B cell (primary cell): ENCODE measurements around the gene CFAP20DC. TPM values are rescaled to one million over a fixed set of nuclear protein-coding genes. Genes with fewer than 3 reads are reported as not detected.

ENCODE experiments used
- ATAC-seq: fragments of 200-7000 bp; cut with Tn5 transposase; one replicate; pipeline ENCODE4 v1.10.0; 2021; ENCODE audit warnings: low read depth, mild to moderate bottlenecking, moderate number of reproducible peaks, moderate library complexity
- CTCF ChIA-PET: fragments of 350-600 bp; sonication (Branson Sonifier 250); formaldehyde crosslinking; loops from one replicate; lab custom pipeline; 2021; ENCODE audit warnings: antibody characterized with exemption, inconsistent platforms; lab: Charles Lee
- POLR2A ChIA-PET: fragments of 350-600 bp; sonication (Branson Sonifier 250); formaldehyde crosslinking; loops from one replicate; lab custom pipeline; 2021; ENCODE audit warnings: antibody characterized with exemption; lab: Charles Lee
- DNase-seq: peaks from one replicate; pipeline ENCODE4 v3.0.0; 2013
- H2AFZ ChIP-seq: 2 replicates; pipeline ENCODE4 v1.6.1; 2012; ENCODE audit warnings: mild to moderate bottlenecking, low read depth, low read length; ENCODE audit not compliant: insufficient read depth, poor library complexity, severe bottlenecking
- H3K27ac ChIP-seq, 2 donors: 1 replicate in 1 of 2; 2 replicates in 1 of 2; pipeline ENCODE4 v1.5.1; 2012 to 2013; ENCODE audit warnings: low read length in 2 of 2, mild to moderate bottlenecking in 2 of 2, moderate library complexity in 1 of 2
- H3K27me3 ChIP-seq, 4 experiments: fragments of 200-600 bp in 1 of 4; sonication (generic) in 1 of 4; replicated peaks in 1 of 4; 1 replicate in 2 of 4; 2 replicates in 2 of 4; pipeline versions ENCODE4 v1.6.1 to v1.7.0; 2013 to 2016; ENCODE audit warnings: low read length in 3 of 4, mild to moderate bottlenecking in 2 of 4, mixed read lengths in 1 of 4, moderate library complexity in 1 of 4; ENCODE audit not compliant: insufficient read depth in 4 of 4, control insufficient read depth in 3 of 4; ENCODE audit errors: control extremely low read depth in 1 of 4
- H3K36me3 ChIP-seq, 2 experiments: replicated peaks in 1 of 2; 1 replicate in 1 of 2; 2 replicates in 1 of 2; pipeline versions ENCODE4 v1.6.1 to v1.7.1; 2013; ENCODE audit warnings: low read length in 1 of 2; ENCODE audit not compliant: insufficient read depth in 2 of 2, control insufficient read depth in 1 of 2; ENCODE audit errors: control extremely low read depth in 1 of 2, extremely low read depth in 1 of 2
- H3K4me1 ChIP-seq, 2 donors: fragments of 200-600 bp in 1 of 2; sonication (generic) in 1 of 2; 1 replicate in 1 of 2; 2 replicates in 1 of 2; pipeline versions ENCODE4 v1.5.1 to v1.6.1; 2013 to 2017; ENCODE audit warnings: low read length in 2 of 2; ENCODE audit not compliant: control insufficient read depth in 2 of 2, insufficient read depth in 2 of 2
- H3K4me2 ChIP-seq: replicated peaks from 2 replicates; pipeline ENCODE3; 2012; ENCODE audit warnings: mild to moderate bottlenecking, low read depth, low read length; ENCODE audit not compliant: poor library complexity, severe bottlenecking
- H3K4me3 ChIP-seq, 5 experiments: fragments of 200-600 bp in 1 of 5; sonication (generic) in 1 of 5; 1 replicate in 3 of 5; 2 replicates in 2 of 5; pipeline versions ENCODE4 v1.5.1 to v1.7.0; 2011 to 2016; ENCODE audit warnings: low read length in 4 of 5, mild to moderate bottlenecking in 4 of 5, low read depth in 2 of 5, control low read depth in 1 of 5, moderate library complexity in 1 of 5; ENCODE audit not compliant: insufficient read depth in 1 of 5; ENCODE audit errors: control extremely low read depth in 1 of 5, extremely low read depth in 1 of 5
- H3K79me2 ChIP-seq: fragments of 200-600 bp; sonication (generic); one replicate; pipeline ENCODE4 v1.6.0; 2016; ENCODE audit warnings: low read length; ENCODE audit not compliant: control insufficient read depth, insufficient read depth
- H3K9ac ChIP-seq: fragments of 200-600 bp; sonication (generic); 2 replicates; pipeline ENCODE4 v1.6.1; 2017; ENCODE audit warnings: mild to moderate bottlenecking, low read length, moderate library complexity
- H3K9me3 ChIP-seq, 3 donors: one replicate each; pipeline versions ENCODE4 v1.6.1 to v1.7.1; 2013; ENCODE audit warnings: low read length in 2 of 3; ENCODE audit not compliant: control insufficient read depth in 2 of 3, insufficient read depth in 1 of 3; ENCODE audit errors: control extremely low read depth in 1 of 3
- H4K20me1 ChIP-seq: 2 replicates; pipeline ENCODE4 v1.6.0; 2012; ENCODE audit warnings: mild to moderate bottlenecking, low read length; ENCODE audit not compliant: insufficient read depth, control insufficient read depth, poor library complexity, severe bottlenecking
- H3K27ac Mint-ChIP-seq: one replicate; pipeline ENCODE4 v1.8.0; 2021; ENCODE audit warnings: mixed read lengths
- H3K27me3 Mint-ChIP-seq: one replicate; pipeline ENCODE4 v1.8.0; 2021; ENCODE audit warnings: mixed read lengths
- H3K4me1 Mint-ChIP-seq: one replicate; pipeline ENCODE4 v1.8.0; 2021; ENCODE audit warnings: mixed read lengths
- H3K4me3 Mint-ChIP-seq: one replicate; pipeline ENCODE4 v1.8.0; 2021; ENCODE audit warnings: mixed read lengths
- H3K9me3 Mint-ChIP-seq: one replicate; pipeline ENCODE4 v1.8.0; 2022; ENCODE audit warnings: mixed read lengths; ENCODE audit not compliant: insufficient read depth
- CTCF ChIP-seq: fragments of 200-600 bp; IDR thresholded peaks from one replicate; pipeline ENCODE4 v1.8.0; 2022; ENCODE audit warnings: antibody characterized with exemption, mild to moderate bottlenecking
- EZH2 ChIP-seq: IDR thresholded peaks from 2 replicates; pipeline ENCODE4 v1.6.1; 2012; ENCODE audit warnings: borderline replicate concordance, low read depth, mild to moderate bottlenecking, moderate library complexity, low read length; ENCODE audit not compliant: insufficient read depth, poor library complexity, severe bottlenecking
- WGBS: methylation state at CpG from one replicate; pipeline ENCODE4 v1.1.5; 2013; ENCODE audit warnings: missing lambda C conversion rate; ENCODE audit not compliant: insufficient coverage; 5-methylcytosine and 5-hydroxymethylcytosine counted together
- intact Hi-C: fragments of 100-400 bp; cut with micrococcal nuclease; formaldehyde crosslinking; loops from one replicate; pipeline ENCODE4 v1.10.0; 2022
- polyA plus RNA-seq: library from polyadenylated mRNA; depleted of rRNA; stranded (reverse); fragments of >200 nt; gene quantifications from 2 replicates; pipeline ENCODE4 v1.2.3, GENCODE V29; 2012
- total RNA-seq, 2 donors: library from RNA; stranded (reverse); fragments of 120-200 nt in 1 of 2; gene quantifications; 1 replicate in 1 of 2; 2 replicates in 1 of 2; pipeline versions ENCODE4 v1.2.3 to v1.2.4, GENCODE V29; 2013 to 2022

The CFAP20DC gene
- total and polyA plus RNA-seq, 2 donors (not counting 1 experiment from before 2014, with no cell fraction given) = 0.27 to 1.2 TPM

GRCh38 chr3:58837141-58837843 is 212.5 kb downstream of the CFAP20DC start:
- no peaks in the 10 kb centered on the region for H3K36me3 ChIP-seq
- no peak overlapping the region for H2AFZ ChIP-seq
- H3K4me3 Mint-ChIP-seq = no peak overlapping the region
- ChIA-PET POLR2A (interaction anchor here (0.6 kb wide), 1 partner anchor 23 kb away, joined by 5 read pairs; no protein-coding TSS in a partner anchor), CTCF (interaction anchor here (1.8 kb wide), 1 partner anchor 13 kb away, joined by 6 read pairs; no protein-coding TSS in a partner anchor)
- intact Hi-C loops = no loop called here
- H4K20me1 ChIP-seq = no peaks in the 10 kb centered on the region
- H3K79me2 ChIP-seq = no peaks in the 10 kb centered on the region
- H3K4me2 ChIP-seq = no peak overlapping the region
- no peak overlapping the region for H3K4me3 ChIP-seq
- H3K9ac ChIP-seq = no peak overlapping the region
- H3K4me1 Mint-ChIP-seq = no peaks in the 10 kb centered on the region
- no peak overlapping the region for H3K27ac ChIP-seq
- ATAC-seq (no peak), DNase-seq (no peak)
- H3K4me1 ChIP-seq = no peaks in the 10 kb centered on the region
- no peaks in the 10 kb centered on the region for H3K9me3 Mint-ChIP-seq
- no peaks in the 10 kb centered on the region for H3K27me3 Mint-ChIP-seq
- no peak for TF ChIP-seq EZH2
- no peak for TF ChIP-seq CTCF
- H3K27me3 ChIP-seq = no peaks in the 10 kb centered on the region
- WGBS = 100% methylated on average over 1 of the region's 3 CpGs
- H3K27ac Mint-ChIP-seq = no peak overlapping the region
- no peaks in the 10 kb centered on the region for H3K9me3 ChIP-seq

- WGBS = 100% methylated on average over 1 of the region's 3 CpGs
- Histone ChIP-seq H3K79me2 (no peaks in the 10 kb centered on the region), H3K27ac (no peak overlapping the region), H2AFZ (no peak overlapping the region), H3K36me3 (no peaks in the 10 kb centered on the region), H3K4me1 (no peaks in the 10 kb centered on the region), H3K9ac (no peak overlapping the region), H4K20me1 (no peaks in the 10 kb centered on the region), H3K4me3 (no peak overlapping the region), H3K27me3 (no peaks in the 10 kb centered on the region), H3K9me3 (no peaks in the 10 kb centered on the region), H3K4me2 (no peak overlapping the region)
- no peak for DNase-seq
- Mint-ChIP-seq H3K4me3 (no peak overlapping the region), H3K27ac (no peak overlapping the region), H3K4me1 (no peaks in the 10 kb centered on the region), H3K9me3 (no peaks in the 10 kb centered on the region), H3K27me3 (no peaks in the 10 kb centered on the region)
- intact Hi-C loops = no loop called here
- ChIA-PET POLR2A (no interaction called here), CTCF (no interaction called here)
- ATAC-seq = no peak
- no peak for TF ChIP-seq CTCF
- TF ChIP-seq EZH2 = no peak
Measured at GRCh38 chr3:58835086-58835485, 214.7 kb downstream of the CFAP20DC start.
